Nephron progenitor cell (in vitro differentiated cells): ENCODE data around the gene COL4A3.

Source experiments
- DNase-seq: peaks from one replicate; pipeline ENCODE4 v3.0.0; 2021
- H3K27ac Mint-ChIP-seq: 2 replicates; pipeline ENCODE4 v1.8.0; 2021; ENCODE audit warnings: mild to moderate bottlenecking, moderate library complexity, mixed read lengths
- H3K27me3 Mint-ChIP-seq: 2 replicates; pipeline ENCODE4 v1.8.0; 2021; ENCODE audit warnings: mild to moderate bottlenecking, low read depth, mixed read lengths; ENCODE audit not compliant: poor library complexity
- H3K36me3 Mint-ChIP-seq: 2 replicates; pipeline ENCODE4 v1.8.0; 2021; ENCODE audit warnings: low read depth, mixed read lengths
- H3K4me1 Mint-ChIP-seq: 2 replicates; pipeline ENCODE4 v1.8.0; 2021; ENCODE audit warnings: mixed read lengths
- H3K4me3 Mint-ChIP-seq: 2 replicates; pipeline ENCODE4 v1.8.0; 2021; ENCODE audit warnings: mild to moderate bottlenecking, moderate library complexity, mixed read lengths
- H3K9me3 Mint-ChIP-seq: 2 replicates; pipeline ENCODE4 v1.8.0; 2021; ENCODE audit warnings: mild to moderate bottlenecking, moderate library complexity, mixed read lengths
- CTCF ChIP-seq: fragments of 200-600 bp; sonication (generic); IDR thresholded peaks from 2 replicates; pipeline ENCODE4 v1.5.0; 2021; ENCODE audit warnings: antibody characterized with exemption

COL4A3 gene

DNA sequence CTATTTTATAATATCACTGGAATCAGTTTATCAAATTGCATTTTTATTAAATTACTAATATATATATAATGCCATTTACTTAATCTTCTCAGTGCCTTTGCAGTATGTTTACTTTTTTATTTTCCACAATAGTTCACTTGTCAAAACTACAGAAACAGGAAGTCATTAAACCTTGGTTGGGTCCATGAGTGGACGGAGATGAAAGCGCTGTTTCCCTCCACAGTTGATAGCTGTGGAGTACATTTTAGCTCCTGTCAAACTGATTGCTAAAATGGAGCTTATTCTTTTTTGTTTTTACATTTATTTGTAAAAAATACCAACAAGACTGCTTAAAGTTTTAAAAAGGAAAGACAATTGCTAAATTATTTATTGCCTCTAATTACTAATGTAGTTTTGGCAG lies 179.8 kb downstream of the COL4A3 start:
- Mint-ChIP-seq H3K4me1 (peaks cover 13% of the 10 kb centered on the region), H3K27me3 (no peaks in the 10 kb centered on the region), H3K36me3 (peaks cover 15% of the 10 kb centered on the region), H3K4me3 (no peak overlapping the region), H3K9me3 (no peaks in the 10 kb centered on the region), H3K27ac (no peak overlapping the region)
- no peak for TF ChIP-seq CTCF
- no peak for DNase-seq

DNA sequence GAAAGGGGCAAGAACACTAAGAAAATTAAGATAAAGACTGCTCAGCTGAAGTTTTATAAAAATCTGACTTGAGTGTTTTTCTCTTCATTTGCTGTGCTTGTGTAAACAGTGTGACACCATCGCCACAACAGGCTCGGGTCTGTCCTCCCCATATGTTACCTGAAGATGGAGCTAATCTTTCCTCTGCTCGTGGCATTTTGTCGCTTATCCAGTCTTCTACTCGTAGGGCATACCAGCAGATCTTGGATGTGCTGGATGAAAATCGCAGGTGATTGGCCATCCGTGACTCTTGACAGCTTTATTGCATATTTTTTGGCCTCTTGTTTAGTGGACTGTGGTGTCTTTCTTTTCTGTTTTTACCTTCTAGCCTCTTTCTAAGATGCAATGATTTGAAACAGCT lies 182.7 kb downstream of the COL4A3 start:
- TF ChIP-seq CTCF, result no peak
- H3K9me3 Mint-ChIP-seq, result no peaks in the 10 kb centered on the region
- DNase-seq, result peak; percentile 22
- H3K27me3 Mint-ChIP-seq, result no peaks in the 10 kb centered on the region
- peaks cover 13% of the 10 kb centered on the region for H3K4me1 Mint-ChIP-seq
- peaks cover 19% of the 10 kb centered on the region for H3K36me3 Mint-ChIP-seq
- no peak overlapping the region for H3K4me3 Mint-ChIP-seq
- H3K27ac Mint-ChIP-seq, result peak overlapping the region; percentile 81

DNA sequence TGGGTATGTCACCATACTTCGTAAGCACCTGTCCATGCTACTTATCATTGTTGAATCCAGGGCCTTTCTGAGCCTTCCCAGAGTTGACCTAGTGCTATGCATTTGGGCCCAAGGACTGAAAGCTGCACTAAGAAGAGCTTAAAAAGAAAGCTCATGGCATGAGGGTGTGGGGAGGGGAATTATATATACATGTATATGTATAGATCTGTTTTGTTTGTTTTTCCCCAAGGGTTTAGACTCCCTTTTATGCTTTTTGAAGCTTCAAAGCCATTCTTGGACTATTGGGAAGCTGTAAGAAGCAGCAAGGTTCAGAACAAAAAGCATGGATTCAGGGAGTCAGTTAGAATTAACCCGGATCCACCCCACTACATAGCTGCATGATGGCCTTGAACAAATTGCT lies 183.9 kb downstream of the COL4A3 start:
- no peak overlapping the region for H3K4me3 Mint-ChIP-seq
- TF ChIP-seq CTCF, result no peak
- H3K36me3 Mint-ChIP-seq, result peaks cover 29% of the 10 kb centered on the region
- no peaks in the 10 kb centered on the region for H3K27me3 Mint-ChIP-seq
- no peaks in the 10 kb centered on the region for H3K9me3 Mint-ChIP-seq
- H3K27ac Mint-ChIP-seq, result no peak overlapping the region
- no peak for DNase-seq
- peaks cover 13% of the 10 kb centered on the region for H3K4me1 Mint-ChIP-seq

DNA sequence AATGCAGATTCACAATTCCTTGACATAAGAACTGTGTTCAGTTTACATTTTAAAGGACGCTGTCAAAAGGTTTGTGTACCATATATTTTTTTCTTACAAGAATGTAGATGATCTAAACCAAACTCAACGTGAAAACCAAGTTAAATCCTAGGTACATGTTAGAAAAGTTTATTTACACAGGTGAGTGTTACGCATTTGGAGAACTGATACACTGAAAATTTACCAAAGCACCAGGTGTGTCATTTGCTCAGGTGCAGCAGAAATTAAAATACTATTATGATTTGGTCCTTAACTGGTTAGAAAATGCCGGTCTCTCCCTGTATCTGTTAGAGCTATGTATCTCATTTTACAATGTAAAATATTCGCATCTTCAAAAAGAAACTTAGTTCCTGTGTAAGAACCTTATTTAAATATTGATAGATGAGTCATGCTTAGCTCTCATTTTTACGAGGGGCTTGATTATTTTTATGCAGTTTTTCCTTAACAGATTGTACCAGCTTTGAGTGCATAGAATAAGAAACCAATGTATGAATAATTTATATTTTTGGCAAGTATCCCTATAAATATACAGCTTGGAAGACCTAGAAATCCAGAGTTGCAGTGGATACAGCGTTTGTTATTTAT lies 185.7 kb downstream of the COL4A3 start:
- no peak for DNase-seq
- H3K27ac Mint-ChIP-seq, result no peak overlapping the region
- H3K36me3 Mint-ChIP-seq, result peaks cover 29% of the 10 kb centered on the region
- no peaks in the 10 kb centered on the region for H3K27me3 Mint-ChIP-seq
- H3K9me3 Mint-ChIP-seq, result no peaks in the 10 kb centered on the region
- H3K4me1 Mint-ChIP-seq, result peaks cover 13% of the 10 kb centered on the region
- TF ChIP-seq CTCF, result no peak
- H3K4me3 Mint-ChIP-seq, result no peak overlapping the region

DNA sequence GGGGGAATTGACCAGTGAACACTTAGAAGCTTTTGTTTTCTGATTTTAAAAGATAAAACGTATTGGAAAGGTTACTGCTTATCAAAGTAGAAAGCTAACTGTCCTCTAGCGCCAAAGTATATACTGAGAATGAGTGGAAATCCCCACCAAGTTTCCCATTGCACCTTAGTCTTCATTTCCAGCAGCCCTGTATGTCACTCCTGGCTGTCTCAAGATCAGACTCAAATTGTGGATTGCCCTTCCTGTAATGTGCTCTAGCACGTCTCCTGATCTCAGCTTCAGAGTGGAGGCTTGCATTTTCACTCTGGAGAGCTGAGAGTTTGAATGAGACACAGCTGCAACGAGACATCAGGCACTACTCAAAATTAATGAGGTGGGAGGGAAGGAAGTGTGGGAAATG lies 187.2 kb downstream of the COL4A3 start:
- H3K27me3 Mint-ChIP-seq, result no peaks in the 10 kb centered on the region
- H3K4me1 Mint-ChIP-seq, result peaks cover 13% of the 10 kb centered on the region
- no peak for DNase-seq
- H3K36me3 Mint-ChIP-seq, result peaks cover 40% of the 10 kb centered on the region
- TF ChIP-seq CTCF, result no peak
- H3K9me3 Mint-ChIP-seq, result no peaks in the 10 kb centered on the region
- H3K27ac Mint-ChIP-seq, result no peak overlapping the region
- H3K4me3 Mint-ChIP-seq, result no peak overlapping the region

DNA sequence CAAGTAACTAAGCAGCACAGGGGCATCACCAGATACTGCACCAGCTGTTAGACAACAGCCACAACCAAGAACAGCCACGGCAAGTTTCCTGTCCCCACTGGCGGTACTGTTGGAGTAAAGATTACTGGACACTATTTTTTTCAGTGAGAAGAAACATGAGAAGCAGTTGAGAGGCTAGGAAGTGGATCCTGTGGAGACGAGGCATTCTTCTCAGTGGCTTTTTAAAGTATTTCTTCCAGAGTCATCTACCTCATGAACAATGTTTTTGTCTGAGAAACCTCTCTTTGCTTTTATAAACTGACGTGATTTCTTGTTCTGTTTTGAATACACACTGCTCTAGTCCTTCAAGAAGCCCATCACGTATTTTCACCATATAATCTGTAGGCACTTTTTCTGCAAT lies 195.9 kb downstream of the COL4A3 start:
- H3K4me3 Mint-ChIP-seq, result no peak overlapping the region
- H3K36me3 Mint-ChIP-seq, result peaks cover 46% of the 10 kb centered on the region
- no peaks in the 10 kb centered on the region for H3K4me1 Mint-ChIP-seq
- H3K9me3 Mint-ChIP-seq, result no peaks in the 10 kb centered on the region
- H3K27me3 Mint-ChIP-seq, result no peaks in the 10 kb centered on the region
- H3K27ac Mint-ChIP-seq, result peak overlapping the region; percentile 69
- TF ChIP-seq CTCF, result no peak
- no peak for DNase-seq
